Measurements from ENCODE around the gene KIAA0753. TPM values are rescaled to one million over a fixed set of nuclear protein-coding genes. Genes with fewer than 3 reads are reported as not detected.

The KIAA0753 gene
- total and polyA plus RNA-seq, 2 of the 8 experiments (the other 6 are each of a cell fraction or from before 2014, with no cell fraction given): 5.0 to 27.1 TPM

- H3K79me2 ChIP-seq (ENCODE audit: control insufficient read depth in 1 of 2, insufficient read depth in 2 of 2, low read length in 2 of 2): no peaks in the 10 kb centered on the region
- H2AFZ ChIP-seq (ENCODE audit: low read length): no peak overlapping the region
- H4K20me1 ChIP-seq (replicated peaks in 1 of 2; ENCODE audit: control insufficient read depth in 1 of 2, insufficient read depth in 2 of 2, low read length in 2 of 2): peaks cover 0 to 2% of the 10 kb centered on the region in 2 experiments
- WGBS, 2 experiments (ENCODE audit: extremely low coverage in 1 of 2, insufficient coverage in 1 of 2, insufficient read length in 1 of 2, insufficient replicate concordance in 2 of 2, low coverage in 1 of 2, low lambda C conversion rate in 2 of 2, missing lambda C conversion rate in 1 of 2): 86% methylated on average over 6 of the region's 6 CpGs; no CpG with 5 or more reads in 1 of the 2 experiments
- no peak overlapping the region for H4K8ac ChIP-seq (ENCODE audit: extremely low read depth, insufficient read depth, low read length)
- no peak overlapping the region for H3K27ac ChIP-seq (ENCODE audit: low read depth, low read length)
- H2BK15ac ChIP-seq (ENCODE audit: low read length): no peak overlapping the region
- H3K14ac ChIP-seq (ENCODE audit: insufficient read length): no peak overlapping the region
- H2AK5ac ChIP-seq (ENCODE audit: low read depth, low read length): no peak overlapping the region
- no peak overlapping the region for H2BK120ac ChIP-seq (replicated peaks; ENCODE audit: low read depth, low read length)
- peaks cover 0 to 2% (median 1%) of the 10 kb centered on the region in 4 experiments; a peak in 1 of 7 replicates for H3K4me1 ChIP-seq (replicated peaks in 1 of 4; ENCODE audit: control insufficient read depth in 3 of 4, insufficient read depth in 4 of 4, low read length in 3 of 4)
- H2BK5ac ChIP-seq (ENCODE audit: low read depth, low read length): no peak overlapping the region
- H3K9me3 ChIP-seq (ENCODE audit: insufficient read depth in 2 of 2, low read depth in 1 of 2, low read length in 1 of 2): no peaks in the 10 kb centered on the region
- ChIA-PET CTCF (ENCODE audit: partially characterized antibody) (interaction anchor here (0.7 to 3.5 kb wide), 6 partner anchors 32 to 222 kb away, joined by 3 to 24 read pairs (median 7); no protein-coding TSS in a partner anchor), POLR2A (ENCODE audit: partially characterized antibody) (no interaction called here)
- H3K4ac ChIP-seq (replicated peaks; ENCODE audit: insufficient read length, low read depth, low read length): no peak overlapping the region
- no peak overlapping the region for H3K56ac ChIP-seq (replicated peaks; ENCODE audit: insufficient read length, low read depth, low read length)
- H3K23me2 ChIP-seq (ENCODE audit: low read depth, low read length): no peaks in the 10 kb centered on the region
- FAIRE-seq (no peak), DNase-seq (ENCODE audit: low read depth in 1 of 2, low spot score in 2 of 2) (no peak)
- no peak overlapping the region for H3K4me3 ChIP-seq (ENCODE audit: extremely low read depth in 1 of 4, insufficient read depth in 2 of 4, low read depth in 3 of 4, low read length in 4 of 4)
- no peak overlapping the region for H4K5ac ChIP-seq (ENCODE audit: insufficient read length, low read depth, low read length)
- H3K18ac ChIP-seq (ENCODE audit: extremely low read depth, low read length): no peak overlapping the region
- no peak overlapping the region for H4K91ac ChIP-seq (replicated peaks; ENCODE audit: insufficient read length, low read length)
- no peak overlapping the region for H3K4me2 ChIP-seq (ENCODE audit: insufficient read depth in 1 of 2, low read depth in 2 of 2, low read length in 2 of 2)
- no peaks in the 10 kb centered on the region for H3K36me3 ChIP-seq (ENCODE audit: control insufficient read depth in 2 of 4, insufficient read depth in 4 of 4, low read length in 3 of 4)
- no peaks in the 10 kb centered on the region for H3K79me1 ChIP-seq (ENCODE audit: low read depth, low read length)
- H3K9ac ChIP-seq (replicated peaks in 1 of 4; ENCODE audit: extremely low read depth in 1 of 4, low read depth in 3 of 4, low read length in 3 of 4): no peak overlapping the region
- TF ChIP-seq, protein P1, sequence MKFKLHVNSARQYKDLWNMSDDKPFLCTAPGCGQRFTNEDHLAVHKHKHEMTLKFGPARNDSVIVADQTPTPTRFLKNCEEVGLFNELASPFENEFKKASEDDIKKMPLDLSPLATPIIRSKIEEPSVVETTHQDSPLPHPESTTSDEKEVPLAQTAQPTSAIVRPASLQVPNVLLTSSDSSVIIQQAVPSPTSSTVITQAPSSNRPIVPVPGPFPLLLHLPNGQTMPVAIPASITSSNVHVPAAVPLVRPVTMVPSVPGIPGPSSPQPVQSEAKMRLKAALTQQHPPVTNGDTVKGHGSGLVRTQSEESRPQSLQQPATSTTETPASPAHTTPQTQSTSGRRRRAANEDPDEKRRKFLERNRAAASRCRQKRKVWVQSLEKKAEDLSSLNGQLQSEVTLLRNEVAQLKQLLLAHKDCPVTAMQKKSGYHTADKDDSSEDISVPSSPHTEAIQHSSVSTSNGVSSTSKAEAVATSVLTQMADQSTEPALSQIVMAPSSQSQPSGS (IDR thresholded peaks at IDR 0.05; ENCODE audit: low read length): no peak
- H2BK12ac ChIP-seq (ENCODE audit: low read depth, low read length): no peak overlapping the region
- H3K27me3 ChIP-seq (replicated peaks in 1 of 4; ENCODE audit: control insufficient read depth in 3 of 4, extremely low read depth in 1 of 4, insufficient read depth in 3 of 4, low read length in 3 of 4): 0 out of 7 replicates have a peak, but pooled peaks cover 0 to 2% (median 0%) of the 10 kb centered on the region in 4 experiments
- no peak overlapping the region for H2BK20ac ChIP-seq (ENCODE audit: low read length)
- H3K23ac ChIP-seq (ENCODE audit: insufficient read length): no peak overlapping the region
Observed at GRCh38 chr17:6670999-6671398, 30.5 kb upstream of the KIAA0753 start.
